Suprapubic skin (tissue), 4 donors: ENCODE results near the gene CALHM1. TPM values are rescaled to one million over a fixed set of nuclear protein-coding genes. Genes with fewer than 3 reads are reported as not detected.
"Not testable (repeated sequence)": the region's sequence is repeated elsewhere in the genome, so short reads cannot be mapped to it uniquely, and the experiment has no call there.

Experiments used
- DNase-seq, 2 donors: peaks; one replicate each; pipeline ENCODE4 v3.0.0-alpha.2; 2019; ENCODE audit warnings: low spot score in 2 of 2
- H3K27ac ChIP-seq: fragments of 200-600 bp; sonication (generic); one replicate; pipeline ENCODE4 v1.5.1; 2019
- H3K27me3 ChIP-seq: fragments of 200-600 bp; sonication (generic); one replicate; pipeline ENCODE4 v1.5.1; 2019
- H3K36me3 ChIP-seq: fragments of 200-600 bp; sonication (generic); one replicate; pipeline ENCODE4 v1.5.1; 2019
- H3K4me1 ChIP-seq: fragments of 200-600 bp; sonication (generic); one replicate; pipeline ENCODE4 v1.5.1; 2019
- H3K4me3 ChIP-seq: fragments of 200-600 bp; sonication (generic); one replicate; pipeline ENCODE4 v1.5.1; 2019; ENCODE audit warnings: mild to moderate bottlenecking
- H3K9me3 ChIP-seq: fragments of 200-600 bp; sonication (generic); one replicate; pipeline ENCODE4 v1.5.1; 2019
- EP300 ChIP-seq: sonication (generic); formaldehyde crosslinking; IDR thresholded peaks from one replicate; pipeline ENCODE4 v1.6.1; 2017; ENCODE audit warnings: antibody characterized with exemption
- POLR2A ChIP-seq, 2 donors: fragments of 450-650 bp; IDR thresholded peaks; one replicate each; pipeline ENCODE4 v1.6.1; 2017; ENCODE audit warnings: antibody characterized with exemption in 2 of 2, mild to moderate bottlenecking in 2 of 2, moderate library complexity in 2 of 2
- POLR2AphosphoS5 ChIP-seq, 3 donors: sonication (generic); formaldehyde crosslinking; IDR thresholded peaks; one replicate each; pipeline ENCODE4 v1.6.1; 2017; ENCODE audit warnings: antibody characterized with exemption in 3 of 3
- WGBS: methylation state at CpG from one replicate; pipeline ENCODE4 v1.1.5; 2018; 5-methylcytosine and 5-hydroxymethylcytosine counted together
- total RNA-seq, 4 donors: library from RNA; depleted of rRNA; stranded (reverse); fragments of >200 nt; gene quantifications; one replicate each; pipeline ENCODE4 v1.1.0, GENCODE V29; 2016
- TF ChIP-seq, protein P1 (sequence below), 2 donors: fragments of 200-600 bp in 1 of 2; fragments of 450-650 bp in 1 of 2; sonication (generic) in 1 of 2; IDR thresholded peaks; one replicate each; pipeline ENCODE4 v1.5.1; 2016 to 2019; ENCODE audit warnings: antibody characterized with exemption in 2 of 2, mild to moderate bottlenecking in 1 of 2, moderate library complexity in 1 of 2

Gene CALHM1
- total RNA-seq, 4 donors from 2014 or later: not detected

- Histone ChIP-seq H3K27me3 (no peaks in the 10 kb centered on the region), H3K36me3 (peaks cover 87% of the 10 kb centered on the region), H3K9me3 (no peaks in the 10 kb centered on the region), H3K4me1 (no peaks in the 10 kb centered on the region), H3K27ac (no peak overlapping the region), H3K4me3 (no peak overlapping the region)
- DNase-seq: no peak
- 88% methylated on average over 9 of the region's 9 CpGs for WGBS
- TF ChIP-seq POLR2A (IDR thresholded peaks at IDR 0.05): no peak
- no peak for TF ChIP-seq EP300
- TF ChIP-seq, protein P1, sequence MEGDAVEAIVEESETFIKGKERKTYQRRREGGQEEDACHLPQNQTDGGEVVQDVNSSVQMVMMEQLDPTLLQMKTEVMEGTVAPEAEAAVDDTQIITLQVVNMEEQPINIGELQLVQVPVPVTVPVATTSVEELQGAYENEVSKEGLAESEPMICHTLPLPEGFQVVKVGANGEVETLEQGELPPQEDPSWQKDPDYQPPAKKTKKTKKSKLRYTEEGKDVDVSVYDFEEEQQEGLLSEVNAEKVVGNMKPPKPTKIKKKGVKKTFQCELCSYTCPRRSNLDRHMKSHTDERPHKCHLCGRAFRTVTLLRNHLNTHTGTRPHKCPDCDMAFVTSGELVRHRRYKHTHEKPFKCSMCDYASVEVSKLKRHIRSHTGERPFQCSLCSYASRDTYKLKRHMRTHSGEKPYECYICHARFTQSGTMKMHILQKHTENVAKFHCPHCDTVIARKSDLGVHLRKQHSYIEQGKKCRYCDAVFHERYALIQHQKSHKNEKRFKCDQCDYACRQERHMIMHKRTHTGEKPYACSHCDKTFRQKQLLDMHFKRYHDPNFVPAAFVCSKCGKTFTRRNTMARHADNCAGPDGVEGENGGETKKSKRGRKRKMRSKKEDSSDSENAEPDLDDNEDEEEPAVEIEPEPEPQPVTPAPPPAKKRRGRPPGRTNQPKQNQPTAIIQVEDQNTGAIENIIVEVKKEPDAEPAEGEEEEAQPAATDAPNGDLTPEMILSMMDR (IDR thresholded peaks at IDR 0.05): no peak
- TF ChIP-seq POLR2AphosphoS5 (IDR thresholded peaks at IDR 0.05): no peak
These were observed 30.8 kb downstream of the CALHM1 start for GRCh38 chr10:103427866-103428265.

- Histone ChIP-seq H3K27ac (no peak overlapping the region), H3K4me1 (no peaks in the 10 kb centered on the region), H3K27me3 (no peaks in the 10 kb centered on the region), H3K9me3 (no peaks in the 10 kb centered on the region), H3K4me3 (no peak overlapping the region), H3K36me3 (peaks cover 96% of the 10 kb centered on the region)
- no peak for DNase-seq
- 83% methylated on average over 5 of the region's 5 CpGs for WGBS
- TF ChIP-seq EP300 (no peak), POLR2A (IDR thresholded peaks at IDR 0.05) (no peak), POLR2AphosphoS5 (IDR thresholded peaks at IDR 0.05) (no peak)
- TF ChIP-seq, protein P1 (IDR thresholded peaks at IDR 0.05): no peak
These were observed 35.0 kb downstream of the CALHM1 start for GRCh38 chr10:103423748-103424147.

- TF ChIP-seq POLR2AphosphoS5 (IDR thresholded peaks at IDR 0.05) (no peak), EP300 (no peak), POLR2A (IDR thresholded peaks at IDR 0.05) (no peak)
- TF ChIP-seq, protein P1 (IDR thresholded peaks at IDR 0.05): no peak
- Histone ChIP-seq H3K4me3 (no peak overlapping the region), H3K27me3 (no peaks in the 10 kb centered on the region), H3K4me1 (no peaks in the 10 kb centered on the region), H3K36me3 (peaks cover 98% of the 10 kb centered on the region), H3K9me3 (no peaks in the 10 kb centered on the region), H3K27ac (no peak overlapping the region)
- 92% methylated on average over 4 of the region's 4 CpGs for WGBS
- DNase-seq: no peak
These were observed 39.6 kb downstream of the CALHM1 start for GRCh38 chr10:103419101-103419500.

- no peaks in the 10 kb centered on the region for H3K27me3 ChIP-seq
- H3K36me3 ChIP-seq: peaks cover 98% of the 10 kb centered on the region
- no peak for TF ChIP-seq EP300
- TF ChIP-seq POLR2A (IDR thresholded peaks at IDR 0.05): no peak
- TF ChIP-seq, protein P1 (IDR thresholded peaks at IDR 0.05): no peak
- no peak for TF ChIP-seq POLR2AphosphoS5 (IDR thresholded peaks at IDR 0.05)
- H3K4me1 ChIP-seq: no peaks in the 10 kb centered on the region
- 89% methylated on average over 5 of the region's 5 CpGs for WGBS
- no peak overlapping the region for H3K4me3 ChIP-seq
- H3K27ac ChIP-seq: no peak overlapping the region
- DNase-seq: no peak
- H3K9me3 ChIP-seq: no peaks in the 10 kb centered on the region
These were observed 41.1 kb downstream of the CALHM1 start for GRCh38 chr10:103417601-103418000.

DNA sequence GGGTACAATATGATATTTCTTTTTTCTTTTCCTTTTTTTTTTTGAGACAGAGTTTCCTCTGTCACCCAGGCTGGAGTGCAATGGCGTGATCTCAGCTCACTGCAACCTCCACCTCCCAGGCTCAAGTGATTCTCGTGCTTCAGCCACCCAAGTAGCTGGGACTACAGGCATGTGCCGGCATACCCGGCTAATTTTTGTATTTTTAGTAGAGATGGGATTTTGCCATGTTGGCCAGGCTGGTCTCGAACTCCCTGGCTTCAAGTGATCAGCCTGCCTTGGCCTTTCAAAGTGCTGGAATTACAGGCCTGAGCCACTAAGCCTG, 41.6 kb downstream of the CALHM1 start:
- TF ChIP-seq, protein P1 (IDR thresholded peaks at IDR 0.05): peak in 1 of 2 donors; percentile 0
- DNase-seq, H3K9me3 ChIP-seq, H3K27ac ChIP-seq, H3K4me1 ChIP-seq, H3K4me3 ChIP-seq, H3K27me3 ChIP-seq: not testable (repeated sequence)
- 92% methylated on average over 5 of the region's 5 CpGs for WGBS
- peaks cover 98% of the 10 kb centered on the region for H3K36me3 ChIP-seq
